ENCODE results near the gene SFMBT2. TPM values are rescaled to one million over a fixed set of nuclear protein-coding genes. Genes with fewer than 3 reads are reported as not detected.

Gene SFMBT2
- total and polyA plus RNA-seq, 10 of the 15 experiments (the other 5 are each of a cell fraction or from before 2014, with no cell fraction given) = 2.8 to 29.6 (median 15.1) TPM

DNA sequence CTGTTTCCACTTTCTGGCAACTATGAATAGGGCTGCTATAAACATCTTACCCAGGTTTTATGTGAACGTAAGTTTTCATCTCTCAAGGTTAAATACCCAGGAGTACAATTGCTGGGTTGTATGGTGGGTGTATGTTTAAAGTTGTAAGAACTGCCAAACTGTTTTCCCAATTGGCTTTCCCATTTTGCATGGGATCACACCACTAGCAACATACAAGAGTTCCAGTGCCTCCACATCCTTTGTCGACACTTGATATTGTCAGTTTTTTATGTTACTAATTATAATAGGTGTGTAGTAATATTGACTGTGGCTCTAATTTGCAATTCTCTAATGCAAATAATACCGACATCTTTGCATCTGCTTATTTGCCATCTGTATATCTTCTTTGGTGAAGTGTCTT lies 82.9 kb downstream of the SFMBT2 start:
- no peak for FAIRE-seq
- TF ChIP-seq IRF4 (IDR thresholded peaks at IDR 0.05; ENCODE audit: low read depth, low read length) = no peak
- TF ChIP-seq, protein P1, sequence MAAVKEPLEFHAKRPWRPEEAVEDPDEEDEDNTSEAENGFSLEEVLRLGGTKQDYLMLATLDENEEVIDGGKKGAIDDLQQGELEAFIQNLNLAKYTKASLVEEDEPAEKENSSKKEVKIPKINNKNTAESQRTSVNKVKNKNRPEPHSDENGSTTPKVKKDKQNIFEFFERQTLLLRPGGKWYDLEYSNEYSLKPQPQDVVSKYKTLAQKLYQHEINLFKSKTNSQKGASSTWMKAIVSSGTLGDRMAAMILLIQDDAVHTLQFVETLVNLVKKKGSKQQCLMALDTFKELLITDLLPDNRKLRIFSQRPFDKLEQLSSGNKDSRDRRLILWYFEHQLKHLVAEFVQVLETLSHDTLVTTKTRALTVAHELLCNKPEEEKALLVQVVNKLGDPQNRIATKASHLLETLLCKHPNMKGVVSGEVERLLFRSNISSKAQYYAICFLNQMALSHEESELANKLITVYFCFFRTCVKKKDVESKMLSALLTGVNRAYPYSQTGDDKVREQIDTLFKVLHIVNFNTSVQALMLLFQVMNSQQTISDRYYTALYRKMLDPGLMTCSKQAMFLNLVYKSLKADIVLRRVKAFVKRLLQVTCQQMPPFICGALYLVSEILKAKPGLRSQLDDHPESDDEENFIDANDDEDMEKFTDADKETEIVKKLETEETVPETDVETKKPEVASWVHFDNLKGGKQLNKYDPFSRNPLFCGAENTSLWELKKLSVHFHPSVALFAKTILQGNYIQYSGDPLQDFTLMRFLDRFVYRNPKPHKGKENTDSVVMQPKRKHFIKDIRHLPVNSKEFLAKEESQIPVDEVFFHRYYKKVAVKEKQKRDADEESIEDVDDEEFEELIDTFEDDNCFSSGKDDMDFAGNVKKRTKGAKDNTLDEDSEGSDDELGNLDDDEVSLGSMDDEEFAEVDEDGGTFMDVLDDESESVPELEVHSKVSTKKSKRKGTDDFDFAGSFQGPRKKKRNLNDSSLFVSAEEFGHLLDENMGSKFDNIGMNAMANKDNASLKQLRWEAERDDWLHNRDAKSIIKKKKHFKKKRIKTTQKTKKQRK (IDR thresholded peaks at IDR 0.05; ENCODE audit: low read depth, low read length) = no peak

DNA sequence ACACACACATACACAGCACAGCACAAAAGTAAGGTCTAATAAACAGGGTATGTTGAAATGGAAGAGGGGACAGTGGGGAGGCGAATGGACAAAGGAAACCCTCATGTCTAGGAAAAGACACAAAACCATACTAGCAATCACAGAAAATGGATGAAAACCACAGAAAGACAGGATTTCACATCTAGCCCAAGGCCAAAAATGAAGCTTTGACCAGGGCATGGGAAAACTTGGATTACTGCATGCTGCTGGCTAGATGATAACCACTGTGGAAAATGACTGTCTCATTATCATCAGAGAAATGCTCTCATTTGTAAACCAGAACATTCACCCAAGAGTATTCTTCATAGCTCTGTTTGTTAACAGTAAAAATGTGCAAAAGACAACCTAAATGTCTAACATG lies 88.2 kb downstream of the SFMBT2 start:
- peaks cover 0 to 8% of the 10 kb centered on the region in 2 experiments; a peak in 3 of 4 replicates for H3K36me3 ChIP-seq (ENCODE audit: control insufficient read depth in 2 of 2, insufficient read depth in 2 of 2, low read length in 1 of 2)
- WGBS (ENCODE audit: insufficient coverage, insufficient replicate concordance, low lambda C conversion rate, missing lambda C conversion rate) = 53% methylated on average over 1 of the region's 1 CpG
- ChIA-PET RAD21 (ENCODE audit: unreplicated experiment) (no interaction called here), CTCF (no interaction called here), POLR2A (no interaction called here), SMC1A (ENCODE audit: uncharacterized antibody, unreplicated experiment) (no interaction called here)
- peaks cover 13% of the 10 kb centered on the region for H3K9me3 ChIP-seq (replicated peaks; ENCODE audit: control insufficient read depth, insufficient read depth, low read length)
- intact Hi-C loops (cut with micrococcal nuclease; ENCODE audit: unreplicated experiment) (no loop called here), in situ Hi-C loops (cut with MboI) (no loop called here)
- no peaks in the 10 kb centered on the region for H4K20me1 ChIP-seq (ENCODE audit: control insufficient read depth, insufficient read depth)
- H3K9ac ChIP-seq (ENCODE audit: control insufficient read depth, insufficient read depth, low read length) = no peak overlapping the region
- H3K27ac ChIP-seq (ENCODE audit: control insufficient read depth, insufficient read depth) = no peak overlapping the region
- no peak for TF ChIP-seq RCOR1 (conservative IDR thresholded peaks at IDR 0.05; ENCODE audit: low read depth, low read length)
- no peak for TF ChIP-seq SPI1 (IDR thresholded peaks at IDR 0.05; ENCODE audit: borderline replicate concordance, insufficient read depth, low read depth, low read length)
- no peak for TF ChIP-seq ZNF622 (IDR thresholded peaks at IDR 0.05)
- TF ChIP-seq HCFC1 (IDR thresholded peaks at IDR 0.05; ENCODE audit: low read length) = no peak
- TF ChIP-seq, protein P2, sequence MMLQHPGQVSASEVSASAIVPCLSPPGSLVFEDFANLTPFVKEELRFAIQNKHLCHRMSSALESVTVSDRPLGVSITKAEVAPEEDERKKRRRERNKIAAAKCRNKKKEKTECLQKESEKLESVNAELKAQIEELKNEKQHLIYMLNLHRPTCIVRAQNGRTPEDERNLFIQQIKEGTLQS (IDR thresholded peaks at IDR 0.05; ENCODE audit: borderline replicate concordance, extremely low read depth, low read depth, low read length) = no peak
- no peak for TF ChIP-seq TARDBP (IDR thresholded peaks at IDR 0.05; ENCODE audit: borderline replicate concordance)
- no peak for TF ChIP-seq PAX5 (IDR thresholded peaks at IDR 0.05; ENCODE audit: borderline replicate concordance, low read depth, low read length)
- no peak for TF ChIP-seq KLF5 (IDR thresholded peaks at IDR 0.05; ENCODE audit: partially characterized antibody)
- H3K4me1 ChIP-seq (ENCODE audit: control insufficient read depth, insufficient read depth, low read length) = peaks cover 27% of the 10 kb centered on the region
- ATAC-seq (no peak), DNase-seq (ENCODE audit: low read depth, low spot score) (no peak), FAIRE-seq (no peak)
- no peak overlapping the region for H3K4me2 ChIP-seq (ENCODE audit: control insufficient read depth, insufficient read depth)
- H3K27me3 ChIP-seq (replicated peaks in 1 of 2; ENCODE audit: control insufficient read depth in 2 of 2, insufficient read depth in 2 of 2, low read length in 1 of 2) = no peaks in the 10 kb centered on the region
- BruUV-seq (replicated peaks) = no TSS peak
- H3K4me3 ChIP-seq = no peak overlapping the region
- H2AFZ ChIP-seq (ENCODE audit: control insufficient read depth, low read depth, low read length) = no peak overlapping the region
- peaks cover 42% of the 10 kb centered on the region for H3K79me2 ChIP-seq (ENCODE audit: control insufficient read depth, insufficient read depth, low read length)

More for the DNA sequence above, 82.9 kb downstream of the SFMBT2 start:
- POLR2A ChIA-PET = no interaction called here
- H3K9me3 ChIP-seq (replicated peaks; ENCODE audit: control insufficient read depth, insufficient read depth, low read length) = peaks cover 25% of the 10 kb centered on the region
- BruUV-seq (replicated peaks) = TSS peak; percentile 24
- H3K4me1 ChIP-seq (ENCODE audit: control insufficient read depth, insufficient read depth, low read length) = no peaks in the 10 kb centered on the region
- DNase-seq (ENCODE audit: low read depth, low spot score) = no peak
- CTCF ChIA-PET = no interaction called here
- peaks cover 21% of the 10 kb centered on the region for H3K79me2 ChIP-seq (ENCODE audit: control insufficient read depth, insufficient read depth, low read length)
- peaks cover 8 to 12% of the 10 kb centered on the region in 2 experiments for H3K36me3 ChIP-seq (ENCODE audit: control insufficient read depth in 2 of 2, insufficient read depth in 2 of 2, low read length in 1 of 2)
- no peak overlapping the region for H3K4me3 ChIP-seq
- 67% methylated on average over 3 of the region's 3 CpGs for WGBS (ENCODE audit: insufficient coverage, insufficient replicate concordance, low lambda C conversion rate, missing lambda C conversion rate)
- H2AFZ ChIP-seq (ENCODE audit: control insufficient read depth, low read depth, low read length) = no peak overlapping the region
- H4K20me1 ChIP-seq (ENCODE audit: control insufficient read depth, insufficient read depth) = no peaks in the 10 kb centered on the region
- in situ Hi-C loops (cut with MboI) = no loop called here
- no peak overlapping the region for H3K27ac ChIP-seq (ENCODE audit: control insufficient read depth, insufficient read depth)
- H3K27me3 ChIP-seq (replicated peaks in 1 of 2; ENCODE audit: control insufficient read depth in 2 of 2, insufficient read depth in 2 of 2, low read length in 1 of 2) = no peaks in the 10 kb centered on the region
- RAD21 ChIA-PET (ENCODE audit: unreplicated experiment) = no interaction called here
- no peak overlapping the region for H3K9ac ChIP-seq (ENCODE audit: control insufficient read depth, insufficient read depth, low read length)
- ATAC-seq = no peak
- no peak overlapping the region for H3K4me2 ChIP-seq (ENCODE audit: control insufficient read depth, insufficient read depth)
- SMC1A ChIA-PET (ENCODE audit: uncharacterized antibody, unreplicated experiment) = no interaction called here
- intact Hi-C loops (cut with micrococcal nuclease; ENCODE audit: unreplicated experiment) = no loop called here
